Common myeloid progenitor, CD34-positive (primary cell): Measurements from ENCODE around the gene TWIST2.

ENCODE experiments used
- CTCF ChIA-PET: fragments of 350-600 bp; sonication (Branson Sonifier 250); formaldehyde crosslinking; loops from one replicate; lab custom pipeline; 2021; ENCODE audit warnings: antibody characterized with exemption; lab: Charles Lee
- POLR2A ChIA-PET: fragments of 350-600 bp; sonication (Branson Sonifier 250); formaldehyde crosslinking; loops from one replicate; lab custom pipeline; 2021; ENCODE audit warnings: antibody characterized with exemption; lab: Charles Lee
- DNase-seq, 3 donors: peaks; one replicate each; pipeline versions ENCODE4 v3.0.0 to v3.0.0-alpha.2; 2013
- H3K27ac ChIP-seq, 2 experiments: 1 replicate in 1 of 2; 2 replicates in 1 of 2; pipeline ENCODE4 v1.7.0; 2013; ENCODE audit warnings: inconsistent platforms in 2 of 2, low read length in 2 of 2, mild to moderate bottlenecking in 2 of 2, low read depth in 1 of 2, moderate library complexity in 1 of 2; ENCODE audit not compliant: severe bottlenecking in 2 of 2, insufficient read depth in 1 of 2, poor library complexity in 1 of 2
- H3K27me3 ChIP-seq, 5 experiments: replicated peaks in 2 of 5; 1 replicate in 3 of 5; 2 replicates in 2 of 5; pipeline versions ENCODE4 v1.6.1 to v1.7.0; 2013; ENCODE audit warnings: low read length in 4 of 5, mild to moderate bottlenecking in 2 of 5, moderate library complexity in 2 of 5, inconsistent platforms in 1 of 5; ENCODE audit not compliant: insufficient read depth in 5 of 5, control insufficient read depth in 4 of 5
- H3K36me3 ChIP-seq, 4 experiments: 1 replicate in 2 of 4; 2 replicates in 2 of 4; pipeline versions ENCODE4 v1.6.1 to v1.7.0; 2013; ENCODE audit warnings: low read length in 3 of 4, control low read depth in 1 of 4, mild to moderate bottlenecking in 1 of 4; ENCODE audit not compliant: control insufficient read depth in 4 of 4, insufficient read depth in 4 of 4
- H3K4me1 ChIP-seq, 4 experiments: 1 replicate in 3 of 4; 2 replicates in 1 of 4; pipeline versions ENCODE4 v1.6.1 to v1.7.1; 2013; ENCODE audit warnings: low read length in 3 of 4, mild to moderate bottlenecking in 3 of 4, control low read depth in 1 of 4, inconsistent platforms in 1 of 4, moderate library complexity in 1 of 4; ENCODE audit not compliant: control insufficient read depth in 4 of 4, insufficient read depth in 4 of 4; ENCODE audit errors: control extremely low read depth in 1 of 4
- H3K4me3 ChIP-seq, 7 experiments: 1 replicate in 4 of 7; 2 replicates in 3 of 7; pipeline versions ENCODE4 v1.5.1 to v1.7.0; 2013; ENCODE audit warnings: mild to moderate bottlenecking in 7 of 7, low read length in 6 of 7, moderate library complexity in 6 of 7, inconsistent platforms in 2 of 7, low read depth in 2 of 7, control low read depth in 1 of 7; ENCODE audit not compliant: insufficient read depth in 4 of 7, control insufficient read depth in 1 of 7; ENCODE audit errors: extremely low read depth in 1 of 7
- H3K9me3 ChIP-seq, 5 experiments: 1 replicate in 4 of 5; 2 replicates in 1 of 5; pipeline versions ENCODE4 v1.6.1 to v1.7.1; 2013; ENCODE audit warnings: low read length in 4 of 5, mild to moderate bottlenecking in 2 of 5, inconsistent platforms in 1 of 5, low read depth in 1 of 5, moderate library complexity in 1 of 5; ENCODE audit not compliant: control insufficient read depth in 4 of 5, insufficient read depth in 2 of 5; ENCODE audit errors: control extremely low read depth in 1 of 5
- WGBS: methylation state at CpG from one replicate; pipeline ENCODE4 v1.1.5; 2013; ENCODE audit not compliant: insufficient coverage; 5-methylcytosine and 5-hydroxymethylcytosine counted together

The TWIST2 gene

DNA sequence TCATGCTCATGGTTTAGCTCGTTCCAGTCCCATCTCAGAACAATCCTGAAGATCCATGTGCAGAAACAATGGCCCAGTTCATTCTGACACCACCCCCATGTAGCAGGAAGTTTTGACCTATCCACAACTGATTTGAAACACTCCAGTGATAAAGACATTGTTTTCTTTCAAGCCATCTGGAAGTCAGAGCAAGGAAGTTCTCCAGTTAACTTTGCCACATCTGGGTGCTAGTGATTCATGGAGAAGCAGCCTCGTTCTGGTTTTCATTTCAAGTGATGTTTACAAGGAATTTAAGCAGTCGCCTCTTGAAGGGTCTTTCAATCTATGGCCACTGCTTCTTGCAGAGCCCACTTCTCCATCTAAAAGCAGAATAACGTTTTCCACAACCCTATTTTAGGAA, 36.6 kb upstream of the TWIST2 start:
- Histone ChIP-seq H3K9me3 (peaks cover 6 to 24% (median 11%) of the 10 kb centered on the region in 5 experiments), H3K36me3 (no peaks in the 10 kb centered on the region), H3K27ac (no peak overlapping the region), H3K4me3 (no peak overlapping the region), H3K4me1 (no peaks in the 10 kb centered on the region), H3K27me3 (peaks cover 0 to 12% (median 2%) of the 10 kb centered on the region in 5 experiments)
- ChIA-PET CTCF (no interaction called here), POLR2A (no interaction called here)
- DNase-seq = no peak
- 63% methylated on average over 3 of the region's 4 CpGs for WGBS

DNA sequence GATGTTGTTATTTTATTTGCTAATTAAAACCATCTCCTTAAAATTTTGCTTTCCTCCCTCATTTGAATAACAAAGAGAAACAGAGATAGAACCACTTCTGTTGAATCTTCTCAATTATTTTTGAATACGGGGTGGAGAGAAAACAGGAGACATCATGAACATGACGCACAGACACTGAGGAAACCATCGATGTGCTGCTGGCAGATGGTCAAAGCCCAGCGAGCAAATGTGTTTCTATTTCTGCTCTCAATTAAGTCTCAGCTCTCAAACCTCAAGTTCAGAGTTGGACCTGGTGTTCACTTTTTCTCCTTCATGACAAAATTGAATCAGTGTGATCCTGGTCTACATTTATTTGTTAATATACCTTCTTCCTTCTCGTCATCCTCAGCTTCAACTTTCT, 36.1 kb upstream of the TWIST2 start:
- Histone ChIP-seq H3K27ac (no peak overlapping the region), H3K4me3 (no peak overlapping the region), H3K27me3 (peaks cover 0 to 16% (median 2%) of the 10 kb centered on the region in 5 experiments), H3K4me1 (no peaks in the 10 kb centered on the region), H3K9me3 (peaks cover 6 to 24% (median 11%) of the 10 kb centered on the region in 5 experiments), H3K36me3 (no peaks in the 10 kb centered on the region)
- POLR2A ChIA-PET = no interaction called here
- CTCF ChIA-PET = no interaction called here
- WGBS = 95% methylated on average over 4 of the region's 5 CpGs
- no peak for DNase-seq

DNA sequence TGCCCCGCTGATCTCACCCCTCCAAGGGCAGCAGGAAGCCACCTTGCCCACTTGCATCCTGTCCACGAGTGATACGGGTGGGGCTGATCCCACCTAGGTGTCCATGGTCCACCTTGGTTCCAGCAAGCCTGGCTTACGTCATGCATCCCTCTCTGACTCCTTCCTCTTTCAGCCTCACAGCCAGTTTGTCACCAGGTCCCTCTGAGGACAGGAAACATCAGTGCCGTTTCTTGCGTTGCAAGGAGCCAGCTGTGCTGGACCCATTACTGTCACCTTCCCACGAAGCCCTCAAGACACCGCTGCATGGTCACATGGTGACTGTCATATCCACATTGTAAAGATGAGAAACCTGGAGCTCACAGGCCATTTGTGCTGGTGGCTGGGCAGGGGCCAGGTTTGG, 34.8 kb upstream of the TWIST2 start:
- Histone ChIP-seq H3K4me1 (no peaks in the 10 kb centered on the region), H3K9me3 (peaks cover 5 to 21% (median 11%) of the 10 kb centered on the region in 5 experiments), H3K27ac (no peak overlapping the region), H3K36me3 (no peaks in the 10 kb centered on the region), H3K27me3 (peaks cover 0 to 22% (median 3%) of the 10 kb centered on the region in 5 experiments), H3K4me3 (no peak overlapping the region)
- WGBS = 46% methylated on average over 8 of the region's 8 CpGs
- ChIA-PET POLR2A (no interaction called here), CTCF (no interaction called here)
- DNase-seq = peak in 2 of 3 donors; percentile 2 to 9

DNA sequence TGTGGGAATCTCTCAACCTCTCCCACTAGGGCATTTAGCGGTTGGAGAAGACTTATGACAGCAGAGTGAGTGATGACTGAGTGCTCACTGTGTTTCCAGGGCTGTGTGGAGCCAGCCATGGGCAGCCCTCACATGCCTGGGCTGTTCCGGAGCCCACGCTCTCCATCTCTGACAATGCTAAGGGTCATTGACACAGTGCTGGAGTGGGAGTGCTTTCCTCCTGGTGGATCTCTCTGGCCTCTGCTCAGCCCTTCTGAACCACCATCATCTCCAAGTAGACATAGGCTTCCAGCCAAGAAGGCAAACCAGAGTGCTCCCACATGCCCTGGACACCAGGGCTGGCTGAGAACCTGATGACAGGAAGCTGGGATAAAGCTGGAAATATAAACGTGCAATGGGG, 33.1 kb upstream of the TWIST2 start:
- POLR2A ChIA-PET = no interaction called here

DNA sequence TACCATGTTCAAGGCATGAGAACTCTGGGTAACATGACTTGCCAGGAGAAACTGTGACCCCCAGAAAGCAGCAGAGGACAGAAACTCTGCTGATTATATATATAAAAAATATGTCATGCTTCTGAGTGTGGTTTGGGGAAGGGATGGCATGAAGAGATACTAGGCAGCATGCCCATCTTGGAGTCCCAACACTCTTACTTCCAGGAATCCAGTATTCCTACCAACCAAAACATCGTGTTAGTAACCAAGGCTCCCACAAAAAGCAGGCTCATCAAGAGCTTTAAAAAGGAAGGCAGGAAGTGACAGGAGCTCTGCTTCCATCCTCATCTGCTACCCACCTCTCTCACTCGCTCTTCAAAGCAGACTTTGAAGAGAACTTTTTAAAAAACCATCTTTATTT, 31.6 kb upstream of the TWIST2 start:
- peaks cover 0 to 30% (median 4%) of the 10 kb centered on the region in 5 experiments for H3K27me3 ChIP-seq
- no peak overlapping the region for H3K27ac ChIP-seq
- no peak for DNase-seq
- CTCF ChIA-PET = interaction anchor here (1.1 kb wide), 1 partner anchor 31 kb away, joined by 3 read pairs; no protein-coding TSS in a partner anchor
- POLR2A ChIA-PET = no interaction called here
- H3K9me3 ChIP-seq = peaks cover 0 to 3% (median 0%) of the 10 kb centered on the region in 5 experiments
- WGBS = 70% methylated on average over 2 of the region's 2 CpGs
- H3K36me3 ChIP-seq = no peaks in the 10 kb centered on the region
- H3K4me1 ChIP-seq = no peaks in the 10 kb centered on the region
- H3K4me3 ChIP-seq = no peak overlapping the region

More for the DNA sequence above, 33.1 kb upstream of the TWIST2 start:
- no peak for DNase-seq
- WGBS = 73% methylated on average over 2 of the region's 4 CpGs
- Histone ChIP-seq H3K27ac (no peak overlapping the region), H3K36me3 (no peaks in the 10 kb centered on the region), H3K4me1 (no peaks in the 10 kb centered on the region), H3K4me3 (no peak overlapping the region), H3K27me3 (peaks cover 0 to 25% (median 3%) of the 10 kb centered on the region in 5 experiments), H3K9me3 (peaks cover 0 to 6% (median 0%) of the 10 kb centered on the region in 5 experiments)
- CTCF ChIA-PET = interaction anchor here (0.8 kb wide), 1 partner anchor 31 kb away, joined by 3 read pairs; no protein-coding TSS in a partner anchor

DNA sequence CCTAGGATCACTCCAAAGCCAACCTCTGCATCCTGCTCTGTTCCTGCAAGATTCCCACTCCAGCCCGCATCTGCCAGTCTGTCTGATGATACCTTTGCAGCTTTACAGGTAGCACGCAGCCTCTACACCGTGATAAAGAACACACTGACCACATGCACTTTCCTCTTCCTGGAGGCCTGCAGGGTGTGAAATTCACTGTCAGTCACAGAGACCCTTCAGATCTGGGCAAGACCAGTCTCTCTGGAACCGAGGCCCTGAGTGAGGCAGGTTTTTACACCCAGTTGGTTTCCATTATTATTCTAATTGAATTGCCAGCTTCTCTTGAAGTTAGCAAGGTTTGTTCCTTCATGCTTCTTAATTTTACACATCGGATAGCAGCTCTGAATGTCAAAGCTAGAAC, 30.5 kb upstream of the TWIST2 start:
- POLR2A ChIA-PET = no interaction called here
- Histone ChIP-seq H3K4me1 (no peaks in the 10 kb centered on the region), H3K27ac (no peak overlapping the region), H3K36me3 (no peaks in the 10 kb centered on the region), H3K27me3 (peaks cover 0 to 31% (median 4%) of the 10 kb centered on the region in 5 experiments), H3K9me3 (peaks cover 0 to 3% (median 0%) of the 10 kb centered on the region in 5 experiments), H3K4me3 (no peak overlapping the region)
- WGBS = 32% methylated on average over 5 of the region's 5 CpGs
- CTCF ChIA-PET = interaction anchor here (1.1 kb wide), 1 partner anchor 32 kb away, joined by 3 read pairs; no protein-coding TSS in a partner anchor
- no peak for DNase-seq

DNA sequence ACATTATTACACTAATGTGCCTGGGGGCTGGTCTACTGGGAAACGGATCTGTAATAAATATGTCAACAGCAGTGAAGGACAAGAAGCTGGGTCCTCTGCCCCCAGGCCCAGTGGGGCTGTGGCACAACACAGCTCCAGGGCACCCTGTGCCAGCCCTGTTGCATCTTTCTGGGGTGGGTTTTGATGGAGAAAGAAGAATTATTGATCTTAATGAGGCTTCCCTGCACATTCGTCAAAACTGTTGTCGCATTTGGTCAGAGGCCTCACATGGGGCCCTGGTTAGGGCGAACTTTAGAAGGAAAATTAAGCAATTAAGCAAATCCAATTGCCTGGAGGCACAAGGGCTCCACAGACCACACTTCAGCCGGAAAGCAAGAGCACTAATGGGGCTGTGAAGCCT, 30.0 kb upstream of the TWIST2 start:
- Histone ChIP-seq H3K9me3 (peaks cover 0 to 3% (median 0%) of the 10 kb centered on the region in 5 experiments), H3K4me3 (no peak overlapping the region), H3K27ac (no peak overlapping the region), H3K36me3 (no peaks in the 10 kb centered on the region), H3K27me3 (peaks cover 0 to 31% (median 4%) of the 10 kb centered on the region in 5 experiments), H3K4me1 (no peaks in the 10 kb centered on the region)
- no peak for DNase-seq
- WGBS = 67% methylated on average over 4 of the region's 5 CpGs
- POLR2A ChIA-PET = no interaction called here
- CTCF ChIA-PET = no interaction called here
